Measurements from ENCODE around the gene RSF1.
"Not testable (repeated sequence)": the region's sequence is repeated elsewhere in the genome, so short reads cannot be mapped to it uniquely, and the experiment has no call there.

RSF1 gene

GRCh38 chr11:77672264-77672663 is 148.3 kb downstream of the RSF1 start:
- DNase-seq = no peak

GRCh38 chr11:77669848-77670511 is 150.5 kb downstream of the RSF1 start:
- DNase-seq = no peak

GRCh38 chr11:77668760-77669159 is 151.8 kb downstream of the RSF1 start:
- DNase-seq = no peak

- no peak for DNase-seq
Measured at GRCh38 chr11:77665240-77665965, 155.1 kb downstream of the RSF1 start.

- DNase-seq = no peak
Measured at GRCh38 chr11:77661670-77662069, 158.9 kb downstream of the RSF1 start.

DNA sequence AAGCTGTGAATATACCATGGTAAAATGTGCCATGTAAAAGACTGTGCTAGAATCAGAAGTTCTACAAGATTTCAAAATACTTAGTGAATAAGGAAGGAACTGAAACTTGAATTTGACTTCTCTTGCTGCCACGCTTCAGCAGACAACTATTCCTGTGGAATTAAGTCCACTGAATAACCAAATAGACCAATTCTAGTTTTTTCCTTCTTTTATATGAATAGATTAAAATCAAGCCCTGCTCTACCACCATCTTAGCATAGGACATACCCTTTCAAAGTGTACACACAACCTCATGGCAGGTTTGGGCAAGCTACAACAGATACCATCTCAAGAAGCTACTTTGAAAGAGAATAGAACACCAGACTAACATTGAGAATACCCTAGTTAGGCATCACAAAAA is 159.6 kb downstream of the RSF1 start:
- no peak for DNase-seq

DNA sequence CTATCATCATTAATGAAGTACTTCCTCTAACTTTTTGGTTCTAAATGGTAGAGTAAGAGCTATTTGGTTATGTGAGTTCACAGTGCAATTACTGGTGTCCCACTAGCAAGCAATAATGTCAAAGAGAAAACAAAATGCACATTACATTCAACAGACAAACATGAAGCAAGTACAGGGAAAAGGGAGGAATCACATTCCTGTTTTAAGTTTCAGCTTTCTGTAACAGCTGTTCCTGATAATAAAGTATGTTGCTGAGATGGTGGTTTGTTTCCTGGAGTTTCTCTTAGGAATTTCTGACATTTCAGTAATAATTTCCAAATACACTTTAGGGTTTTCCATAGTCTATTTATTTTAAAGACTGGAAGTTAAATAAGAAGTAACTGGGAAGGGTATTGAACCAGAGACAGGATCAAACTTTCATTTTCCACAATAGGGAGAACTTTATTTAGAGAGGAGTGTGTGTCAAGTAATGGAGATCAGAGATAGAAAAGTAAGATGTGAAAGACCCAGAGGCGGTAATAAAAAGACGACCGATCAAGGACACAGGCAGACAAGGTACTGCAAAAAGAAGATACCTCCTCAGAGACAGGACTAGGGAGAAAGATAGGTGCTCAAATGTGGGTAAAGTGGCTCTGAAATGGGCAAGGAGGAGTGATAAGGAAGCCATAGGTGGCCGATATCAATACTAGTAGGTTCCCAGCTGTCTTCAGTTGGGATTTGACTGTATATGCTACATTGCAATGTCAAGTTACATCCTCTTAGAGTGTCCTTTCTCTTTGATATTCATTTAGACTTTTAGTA is 162.1 kb downstream of the RSF1 start:
- DNase-seq = no peak

GRCh38 chr11:77656362-77656761 is 164.2 kb downstream of the RSF1 start:
- DNase-seq = no peak

GRCh38 chr11:77654770-77655434 is 165.6 kb downstream of the RSF1 start:
- DNase-seq = no peak

- no peak for DNase-seq
Measured at GRCh38 chr11:77650123-77650522, 170.4 kb downstream of the RSF1 start.

DNA sequence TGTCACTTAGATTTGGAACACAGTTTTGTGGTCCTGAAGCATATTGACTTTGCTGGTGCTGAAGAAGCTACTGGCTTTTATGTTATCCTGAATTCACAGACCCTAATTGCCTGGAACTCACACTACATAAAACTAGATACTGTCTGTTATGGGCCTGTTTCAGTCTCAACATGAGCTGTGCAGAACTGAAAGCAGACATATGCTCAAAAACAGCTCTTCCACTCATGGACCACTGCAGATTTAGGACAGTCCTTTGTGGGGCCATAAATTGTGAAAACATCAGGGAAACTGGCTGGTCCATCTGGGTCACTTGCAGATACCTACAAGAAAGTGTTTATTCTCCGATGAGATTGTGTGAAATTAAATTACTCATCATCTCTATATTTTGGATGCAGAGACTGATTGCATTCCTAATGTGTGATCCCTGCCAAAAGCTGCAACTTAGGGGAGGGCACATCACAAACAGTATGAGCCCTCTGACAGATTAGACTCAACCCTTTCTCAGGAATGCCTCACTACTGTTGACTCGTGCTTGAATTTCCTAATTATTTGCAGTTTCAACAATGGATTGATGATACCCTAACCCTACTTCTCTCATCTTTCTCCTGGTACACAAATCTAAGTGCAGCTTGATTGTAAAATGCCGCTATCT is 172.7 kb downstream of the RSF1 start:
- no peak for DNase-seq

DNA sequence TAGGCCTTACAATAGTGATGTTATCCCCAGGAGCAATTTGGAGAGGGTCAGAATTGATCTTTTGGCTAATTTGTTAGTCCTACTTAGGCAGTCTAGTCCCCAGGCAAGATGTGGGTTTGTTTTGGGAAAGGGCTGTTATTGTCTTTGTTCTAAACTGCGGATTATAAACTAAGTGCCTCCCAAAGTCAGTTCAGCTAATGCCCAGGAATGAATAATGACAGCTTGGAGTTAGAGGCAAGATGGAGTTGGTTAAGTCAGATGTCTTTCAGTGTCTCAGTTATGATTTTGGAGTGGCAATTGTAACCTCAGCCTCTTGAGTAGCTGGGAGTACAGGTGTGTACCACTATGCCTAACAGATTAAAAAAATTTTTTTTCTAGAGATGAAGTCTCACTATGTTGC is 175.6 kb downstream of the RSF1 start:
- DNase-seq = no peak

DNA sequence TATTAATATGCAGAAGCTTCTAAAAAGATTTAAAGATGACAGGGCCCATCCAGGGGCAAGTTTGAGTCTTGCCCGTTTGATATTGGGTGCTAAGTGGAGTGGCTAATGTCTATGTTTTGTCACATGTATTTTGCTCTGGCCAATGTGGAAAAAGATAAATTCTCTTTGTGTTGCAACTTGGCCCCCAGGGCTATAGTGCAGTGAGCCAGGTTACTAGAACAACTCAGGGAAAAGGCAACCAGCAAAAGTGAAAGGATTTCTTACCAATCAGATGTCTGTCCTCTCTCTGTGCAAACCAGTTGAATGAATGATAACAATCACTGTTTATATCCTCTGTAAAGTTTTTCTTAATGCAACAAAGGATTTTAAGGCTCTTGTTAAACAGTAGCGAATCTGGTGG is 178.3 kb downstream of the RSF1 start:
- DNase-seq = no peak

- DNase-seq = peak; percentile 83
Measured at GRCh38 chr11:77637345-77638165, 183.0 kb downstream of the RSF1 start, which contains the start of gene CLNS1A. Gene CLNS1A (minus strand): TSS chr11:77637794. CDS start chr11:77637714, 80 bp downstream.

DNA sequence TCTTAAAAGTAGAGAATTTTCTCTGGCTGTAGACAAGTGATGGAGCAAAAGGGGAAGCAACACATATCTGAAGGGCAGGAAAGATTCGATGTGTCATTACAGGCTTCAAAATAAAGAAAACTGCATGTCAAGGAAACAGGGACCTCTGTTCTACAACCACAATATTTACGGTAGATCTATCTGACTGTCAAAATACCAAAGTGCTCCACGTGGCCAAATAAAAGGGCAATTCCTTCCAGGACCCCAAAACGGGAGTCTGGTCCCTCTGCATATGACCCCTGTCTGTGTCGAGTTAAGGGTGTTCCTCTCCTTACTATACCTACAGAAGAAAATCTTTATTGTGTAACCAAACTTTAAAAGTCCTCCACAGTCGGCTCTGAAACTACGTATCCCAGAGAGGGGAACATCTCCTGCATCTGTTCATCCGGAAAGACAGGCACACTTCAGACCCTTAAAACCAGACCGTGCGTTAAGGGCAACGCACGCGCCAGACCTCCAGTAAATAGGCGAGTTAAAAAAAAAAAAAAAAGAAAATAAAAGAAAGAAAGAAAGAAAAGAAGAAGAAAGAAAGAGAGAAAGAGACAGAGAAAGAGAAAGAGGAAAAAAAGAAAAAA is 183.7 kb downstream of the RSF1 start:
- DNase-seq = no peak

DNA sequence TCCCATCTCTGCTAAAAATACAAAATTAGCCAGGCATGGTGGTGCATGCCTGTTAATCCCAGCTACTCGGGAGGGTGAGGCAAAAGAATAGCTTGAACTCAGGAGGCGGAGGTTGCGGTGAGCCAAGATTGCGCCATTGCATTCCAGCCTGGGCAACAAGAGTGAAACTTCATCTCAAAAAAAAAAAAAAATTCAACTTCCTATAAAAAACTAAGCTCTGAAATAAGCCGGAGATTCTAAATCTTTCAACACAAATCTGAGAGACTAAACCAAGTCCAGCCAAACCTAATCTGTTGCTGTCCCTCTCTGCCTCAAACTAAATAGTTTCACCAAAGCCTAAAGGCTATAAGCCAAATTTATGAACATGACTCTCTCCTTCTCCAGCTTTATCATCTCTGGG is 186.6 kb downstream of the RSF1 start:
- DNase-seq = not testable (repeated sequence)

DNA sequence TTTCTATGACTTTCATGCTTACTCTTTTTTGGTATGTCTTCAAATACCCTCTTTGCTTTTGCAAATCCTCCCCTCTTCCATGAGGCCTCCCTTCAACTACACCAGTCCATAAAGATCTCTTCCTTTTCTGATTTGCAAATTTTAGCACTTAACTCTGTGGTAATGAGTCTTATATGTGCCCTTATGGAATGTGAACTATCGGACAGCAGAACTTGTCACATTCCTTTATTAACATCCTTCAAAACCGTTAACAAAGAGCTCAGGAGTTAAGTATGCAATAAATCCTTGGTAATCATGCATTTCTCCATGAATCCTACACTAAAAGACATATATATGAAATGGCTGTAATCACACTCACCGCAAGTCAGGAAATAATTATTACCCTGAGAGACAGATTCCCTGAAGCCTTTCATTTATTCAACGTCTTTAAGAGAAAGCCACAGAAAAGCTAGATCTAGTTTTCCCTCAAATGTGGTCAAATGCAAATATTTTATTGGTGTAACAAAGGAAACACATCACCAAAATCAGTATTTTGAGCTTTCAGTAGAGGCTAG is 190.3 kb downstream of the RSF1 start:
- DNase-seq = no peak

DNA sequence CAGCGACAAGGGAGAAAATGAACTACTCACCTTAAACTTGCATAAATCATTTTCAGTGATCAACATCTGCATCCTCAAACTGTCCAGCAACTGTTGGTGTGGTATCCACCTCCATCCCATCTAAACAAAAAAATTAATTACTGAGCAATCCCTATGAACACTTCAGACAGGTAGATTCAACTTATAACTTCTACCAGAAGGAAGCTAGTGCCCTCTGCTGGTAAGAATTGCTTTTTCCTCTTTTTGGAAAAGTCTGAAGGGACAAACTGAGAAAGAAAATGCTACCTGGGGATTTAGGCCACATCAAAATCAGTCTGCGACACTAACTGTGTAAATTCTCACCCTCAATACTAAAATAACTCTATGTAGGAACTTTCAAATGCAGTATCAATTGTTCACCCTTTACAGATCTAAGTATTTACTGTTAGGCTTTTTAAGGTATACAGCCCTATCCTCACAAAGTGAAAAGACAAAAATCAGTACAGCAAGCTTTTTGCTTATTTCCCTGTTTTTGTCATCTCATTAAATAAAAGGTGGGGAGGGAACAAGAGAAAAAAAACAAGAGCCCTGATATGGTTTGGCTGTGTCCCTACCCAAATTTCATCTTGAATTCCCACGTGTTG is 200.8 kb downstream of the RSF1 start:
- peak; percentile 56 for DNase-seq

GRCh38 chr11:77617892-77618291 is 202.6 kb downstream of the RSF1 start:
- no peak for DNase-seq

DNA sequence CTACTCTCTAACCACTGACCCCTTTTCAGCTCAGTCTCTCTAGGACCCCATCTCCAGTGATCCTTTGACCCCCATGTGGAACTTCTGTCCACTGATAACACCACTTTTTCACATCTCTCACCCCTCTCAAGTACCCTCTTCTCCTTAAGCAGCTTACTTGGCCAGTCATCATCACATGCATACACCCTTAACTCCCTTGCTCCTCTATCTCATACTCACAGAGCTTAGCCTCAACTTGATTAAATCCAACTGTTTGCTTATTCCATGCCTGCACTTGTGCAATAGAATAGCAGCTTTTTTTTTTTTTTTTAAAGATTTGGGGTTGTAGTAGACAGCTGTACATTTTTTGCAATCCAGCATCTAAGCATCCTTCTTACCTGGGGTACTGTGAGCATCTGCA is 208.6 kb downstream of the RSF1 start:
- DNase-seq = no peak

Data from CD4-positive, alpha-beta T cell treated with Interleukin-4 for 4 hours (primary cell).